Gastrocnemius medialis (tissue), 4 donors: ENCODE data around the gene TYW1. TPM values are rescaled to one million over a fixed set of nuclear protein-coding genes. Genes with fewer than 3 reads are reported as not detected.
"Not testable (repeated sequence)": the region's sequence is repeated elsewhere in the genome, so short reads cannot be mapped to it uniquely, and the experiment has no call there.

ENCODE experiments used
- ATAC-seq, 2 donors: fragments of 150-250 bp; one replicate each; pipeline ENCODE4 v1.9.1; 2016
- DNase-seq, 2 donors: peaks; one replicate each; pipeline ENCODE4 v3.0.0-alpha.2; 2019
- H3K27ac ChIP-seq, 4 donors: fragments of 200-600 bp; sonication (generic); 1 replicate in 1 of 4; 2 replicates in 3 of 4; pipeline ENCODE4 v1.5.1; 2016 to 2018; ENCODE audit warnings: mild to moderate bottlenecking in 2 of 4, moderate library complexity in 1 of 4
- H3K27me3 ChIP-seq, 3 donors: fragments of 200-600 bp; sonication (generic) in 2 of 3; 1 replicate in 1 of 3; 2 replicates in 2 of 3; pipeline versions ENCODE4 v1.5.1 to v1.6.0; 2016 to 2019; ENCODE audit warnings: mild to moderate bottlenecking in 1 of 3, moderate library complexity in 1 of 3
- H3K36me3 ChIP-seq, 2 donors: fragments of 200-600 bp; sonication (generic) in 1 of 2; one replicate each; pipeline ENCODE4 v1.5.1; 2017 to 2018
- H3K4me1 ChIP-seq, 2 donors: fragments of 200-600 bp; sonication (generic) in 1 of 2; one replicate each; pipeline ENCODE4 v1.5.1; 2016 to 2017; ENCODE audit warnings: mild to moderate bottlenecking in 2 of 2
- H3K4me3 ChIP-seq, 4 donors: fragments of 200-600 bp; sonication (generic) in 3 of 4; 1 replicate in 1 of 4; 2 replicates in 3 of 4; pipeline ENCODE4 v1.5.1; 2016 to 2019; ENCODE audit warnings: mild to moderate bottlenecking in 2 of 4
- H3K9me3 ChIP-seq, 3 donors: fragments of 200-600 bp; sonication (generic) in 2 of 3; 1 replicate in 1 of 3; 2 replicates in 2 of 3; pipeline ENCODE4 v1.5.1; 2016 to 2019
- in situ Hi-C, 4 donors: fragments of 200-750 bp; cut with MboI; loops; one replicate each; pipeline versions ENCODE4 v1.15.0 to v1.8.0; 2017; ENCODE audit warnings: low sequenced_read_pairs in 4 of 4
- intact Hi-C: fragments of 100-400 bp; cut with DNase I; formaldehyde crosslinking; loops from one replicate; pipeline ENCODE4 v1.15.1; 2023; ENCODE audit warnings: low total_unique reads
- total RNA-seq, 4 donors: library from RNA; depleted of rRNA; stranded (reverse); fragments of >200 nt; gene quantifications; one replicate each; pipeline versions ENCODE4 v1.1.0 to v1.2.3, GENCODE V29; 2016
- TF ChIP-seq, protein P1 (sequence below), 5 experiments: fragments of 450-650 bp in 3 of 5; fragments of 200-600 bp in 2 of 5; sonication (generic) in 2 of 5; IDR thresholded peaks in 4 of 5; conservative IDR thresholded peaks in 1 of 5; 1 replicate in 4 of 5; 2 replicates in 1 of 5; pipeline ENCODE4 v1.5.1; 2016 to 2019; ENCODE audit warnings: antibody characterized with exemption in 5 of 5, mild to moderate bottlenecking in 3 of 5, moderate library complexity in 3 of 5

Gene TYW1
- total RNA-seq, 4 donors from 2014 or later: 15.4 to 33.8 (median 19.7) TPM

DNA sequence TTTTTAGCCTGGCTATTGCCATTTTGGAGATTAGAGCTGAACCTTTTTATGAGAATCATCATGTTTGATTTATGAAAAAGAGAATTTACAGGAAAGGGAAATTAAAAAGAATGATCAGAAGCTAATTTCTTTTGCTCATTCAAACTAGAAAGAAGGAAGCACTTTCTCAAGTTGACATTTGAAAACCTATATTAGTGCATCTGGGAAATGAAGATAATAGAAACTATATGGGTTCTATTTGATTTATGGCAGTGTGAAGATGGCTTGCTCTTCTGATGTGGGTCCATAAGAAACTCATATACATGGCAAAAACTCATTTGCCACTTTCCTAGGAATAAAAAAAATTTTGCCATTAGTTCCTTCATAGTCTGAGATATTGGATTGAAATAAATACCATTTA, 152.5 kb downstream of the TYW1 start:
- ATAC-seq, H3K27me3 ChIP-seq, H3K36me3 ChIP-seq, H3K4me1 ChIP-seq, intact Hi-C loops, H3K4me3 ChIP-seq, H3K9me3 ChIP-seq, DNase-seq, in situ Hi-C loops, H3K27ac ChIP-seq: not testable (repeated sequence)

DNA sequence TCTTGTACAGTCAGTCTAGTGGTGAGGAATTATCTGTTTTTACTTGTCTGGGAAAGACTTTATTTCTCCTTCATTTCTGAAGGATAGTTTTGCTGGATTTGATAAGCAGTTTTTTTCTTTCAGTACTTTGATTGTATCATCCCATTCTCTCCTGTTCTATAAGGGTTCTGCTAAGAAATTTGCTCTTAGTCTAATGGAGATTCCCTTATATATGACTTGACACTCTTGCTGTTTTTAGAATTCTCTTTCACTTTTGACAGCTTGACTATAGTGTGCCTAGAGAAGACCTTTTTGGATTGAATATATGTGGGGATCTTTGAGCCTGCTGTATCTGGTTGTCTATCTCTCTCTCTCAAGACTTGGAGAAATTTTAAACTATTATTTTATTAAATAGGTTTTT, 157.7 kb downstream of the TYW1 start:
- intact Hi-C loops, ATAC-seq, in situ Hi-C loops, H3K36me3 ChIP-seq, H3K27me3 ChIP-seq, H3K9me3 ChIP-seq, H3K4me1 ChIP-seq, H3K27ac ChIP-seq, H3K4me3 ChIP-seq, DNase-seq: not testable (repeated sequence)

DNA sequence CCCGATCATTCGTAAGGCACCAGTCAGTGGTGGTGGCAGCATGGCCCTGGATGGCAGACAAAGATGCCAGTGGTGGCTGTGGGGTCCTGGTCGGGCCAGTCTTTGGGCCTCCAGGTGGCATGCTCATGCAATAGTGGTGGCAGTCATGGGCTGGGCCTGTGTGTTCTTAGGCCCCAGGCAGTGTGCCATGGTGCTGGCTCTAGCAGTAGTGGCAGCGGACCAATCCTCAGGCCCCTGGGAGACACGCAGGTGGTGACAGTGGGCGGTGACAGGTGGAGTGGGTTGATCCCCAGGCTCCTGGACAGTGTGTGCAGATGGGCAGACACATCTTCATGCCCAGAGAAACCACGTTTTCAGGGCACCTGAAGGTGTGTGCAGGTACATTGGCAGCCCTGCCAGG, 159.4 kb downstream of the TYW1 start:
- H3K27me3 ChIP-seq, H3K4me3 ChIP-seq, in situ Hi-C loops, ATAC-seq, intact Hi-C loops, H3K9me3 ChIP-seq, DNase-seq, H3K27ac ChIP-seq, H3K36me3 ChIP-seq, H3K4me1 ChIP-seq: not testable (repeated sequence)

DNA sequence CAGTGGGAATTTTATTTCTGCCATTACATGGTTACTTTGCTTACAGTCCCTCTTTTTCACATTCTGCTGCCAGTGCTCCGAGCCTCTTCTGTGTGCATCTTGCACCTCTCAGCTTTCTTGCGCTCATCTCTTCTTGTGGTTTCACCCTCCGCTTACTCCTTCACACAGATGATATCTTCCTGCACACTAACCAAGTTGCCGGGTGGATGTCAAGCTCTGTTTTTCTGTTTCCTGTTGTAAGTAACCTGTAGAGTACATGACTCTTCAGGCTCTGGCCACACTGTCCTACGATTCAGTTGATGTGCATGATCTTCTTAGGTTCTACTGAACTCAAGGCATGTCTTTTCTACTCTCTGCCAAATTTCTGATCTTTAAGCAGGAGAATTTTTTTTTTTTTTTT, 166.7 kb downstream of the TYW1 start:
- ATAC-seq, H3K27me3 ChIP-seq, DNase-seq, in situ Hi-C loops, H3K9me3 ChIP-seq, H3K36me3 ChIP-seq, H3K27ac ChIP-seq, H3K4me1 ChIP-seq, intact Hi-C loops, H3K4me3 ChIP-seq: not testable (repeated sequence)

DNA sequence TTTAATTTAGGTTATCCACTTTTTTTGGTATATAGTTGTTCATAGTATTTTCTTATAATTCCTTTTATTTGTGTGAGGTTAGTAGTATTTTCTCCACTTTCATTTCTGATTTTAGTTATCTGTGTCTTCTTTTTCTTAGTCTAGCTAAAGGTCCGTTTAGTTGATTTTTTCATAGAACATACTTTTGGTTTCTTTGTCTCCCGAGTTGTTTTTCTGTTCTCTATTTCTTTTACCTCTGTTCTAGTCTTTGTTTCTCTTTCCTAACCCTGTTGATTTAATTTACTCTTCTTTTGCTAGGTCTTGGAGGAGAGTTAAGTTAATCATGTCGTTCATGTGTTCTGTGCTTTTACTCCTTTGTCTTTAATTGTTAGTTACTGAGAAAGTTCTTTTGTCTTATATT, 174.5 kb downstream of the TYW1 start:
- intact Hi-C loops, H3K27ac ChIP-seq, H3K4me3 ChIP-seq, H3K9me3 ChIP-seq, DNase-seq, H3K27me3 ChIP-seq, H3K36me3 ChIP-seq, in situ Hi-C loops, ATAC-seq, H3K4me1 ChIP-seq: not testable (repeated sequence)

DNA sequence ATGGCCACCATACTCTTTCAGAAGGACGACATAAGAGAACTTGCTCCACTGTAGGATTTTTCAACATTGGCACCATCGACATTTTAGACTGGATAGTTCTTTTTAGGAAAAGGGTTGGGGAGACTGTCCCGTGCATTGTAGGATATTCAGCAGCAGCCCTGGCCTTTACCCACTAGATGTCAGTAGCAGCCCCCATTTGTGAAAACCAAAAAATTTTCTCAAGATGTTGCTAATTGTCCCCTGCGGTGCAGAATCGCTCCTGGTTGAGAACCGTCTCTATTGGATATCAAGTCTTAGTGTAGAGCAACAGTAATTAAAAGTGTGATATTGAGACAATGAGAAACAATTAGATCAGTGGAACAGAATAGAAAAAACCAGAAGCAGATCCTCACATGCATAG, 180.1 kb downstream of the TYW1 start:
- TF ChIP-seq, protein P1, sequence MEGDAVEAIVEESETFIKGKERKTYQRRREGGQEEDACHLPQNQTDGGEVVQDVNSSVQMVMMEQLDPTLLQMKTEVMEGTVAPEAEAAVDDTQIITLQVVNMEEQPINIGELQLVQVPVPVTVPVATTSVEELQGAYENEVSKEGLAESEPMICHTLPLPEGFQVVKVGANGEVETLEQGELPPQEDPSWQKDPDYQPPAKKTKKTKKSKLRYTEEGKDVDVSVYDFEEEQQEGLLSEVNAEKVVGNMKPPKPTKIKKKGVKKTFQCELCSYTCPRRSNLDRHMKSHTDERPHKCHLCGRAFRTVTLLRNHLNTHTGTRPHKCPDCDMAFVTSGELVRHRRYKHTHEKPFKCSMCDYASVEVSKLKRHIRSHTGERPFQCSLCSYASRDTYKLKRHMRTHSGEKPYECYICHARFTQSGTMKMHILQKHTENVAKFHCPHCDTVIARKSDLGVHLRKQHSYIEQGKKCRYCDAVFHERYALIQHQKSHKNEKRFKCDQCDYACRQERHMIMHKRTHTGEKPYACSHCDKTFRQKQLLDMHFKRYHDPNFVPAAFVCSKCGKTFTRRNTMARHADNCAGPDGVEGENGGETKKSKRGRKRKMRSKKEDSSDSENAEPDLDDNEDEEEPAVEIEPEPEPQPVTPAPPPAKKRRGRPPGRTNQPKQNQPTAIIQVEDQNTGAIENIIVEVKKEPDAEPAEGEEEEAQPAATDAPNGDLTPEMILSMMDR (IDR thresholded peaks at IDR 0.05 in 4 of 5, conservative IDR thresholded peaks at IDR 0.05 in 1 of 5): peak in 2 of 5 experiments; percentile 27 to 50
- H3K36me3 ChIP-seq: not testable (repeated sequence)
- peak; percentile 57 to 72 for ATAC-seq

DNA sequence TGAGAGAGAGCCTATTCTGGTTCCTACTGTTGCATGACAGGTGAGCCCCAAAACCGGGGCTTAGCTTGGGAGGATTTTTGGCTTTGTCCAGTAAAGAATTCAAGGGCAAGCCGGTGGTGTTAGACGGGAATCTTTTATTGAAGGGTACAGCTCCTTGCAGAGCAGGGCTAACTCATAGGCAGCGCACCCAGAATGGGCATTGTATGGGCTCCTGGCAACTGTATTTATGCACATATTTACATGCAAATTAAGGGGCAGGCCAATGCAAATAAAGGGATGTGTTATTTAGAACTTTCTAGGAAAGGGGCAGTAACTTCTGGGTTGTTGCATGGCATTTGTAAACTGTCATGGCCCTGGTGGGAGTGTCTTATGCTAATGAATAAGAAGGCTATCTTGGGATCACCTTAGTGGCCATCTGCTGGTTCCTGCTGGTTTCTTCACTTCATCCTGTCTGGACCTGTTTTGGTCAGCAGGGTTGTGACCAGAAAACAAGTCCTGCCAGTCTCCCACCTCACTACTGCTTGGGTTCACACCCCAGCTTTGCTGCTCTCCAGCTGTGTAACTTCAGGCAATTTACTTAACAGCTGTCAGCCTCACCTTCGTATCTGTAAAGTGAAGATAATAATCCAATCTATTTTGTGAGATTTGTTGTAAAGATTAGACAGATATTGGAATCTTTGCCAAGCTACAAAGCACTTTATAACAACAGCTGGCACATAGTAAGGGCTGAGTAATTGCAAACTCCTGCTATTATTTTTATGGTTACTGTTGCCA, 182.5 kb downstream of the TYW1 start:
- H3K4me1 ChIP-seq, H3K4me3 ChIP-seq, DNase-seq, H3K9me3 ChIP-seq, H3K36me3 ChIP-seq, H3K27me3 ChIP-seq, in situ Hi-C loops, intact Hi-C loops: not testable (repeated sequence)
- H3K27ac ChIP-seq: peak overlapping the region in 1 of 4 donors; percentile 33
- peak in 1 of 2 donors; percentile 79 for ATAC-seq

More for the DNA sequence above, 180.1 kb downstream of the TYW1 start:
- H3K4me3 ChIP-seq, H3K9me3 ChIP-seq, DNase-seq, H3K27ac ChIP-seq, in situ Hi-C loops, H3K27me3 ChIP-seq, H3K4me1 ChIP-seq, intact Hi-C loops: not testable (repeated sequence)

DNA sequence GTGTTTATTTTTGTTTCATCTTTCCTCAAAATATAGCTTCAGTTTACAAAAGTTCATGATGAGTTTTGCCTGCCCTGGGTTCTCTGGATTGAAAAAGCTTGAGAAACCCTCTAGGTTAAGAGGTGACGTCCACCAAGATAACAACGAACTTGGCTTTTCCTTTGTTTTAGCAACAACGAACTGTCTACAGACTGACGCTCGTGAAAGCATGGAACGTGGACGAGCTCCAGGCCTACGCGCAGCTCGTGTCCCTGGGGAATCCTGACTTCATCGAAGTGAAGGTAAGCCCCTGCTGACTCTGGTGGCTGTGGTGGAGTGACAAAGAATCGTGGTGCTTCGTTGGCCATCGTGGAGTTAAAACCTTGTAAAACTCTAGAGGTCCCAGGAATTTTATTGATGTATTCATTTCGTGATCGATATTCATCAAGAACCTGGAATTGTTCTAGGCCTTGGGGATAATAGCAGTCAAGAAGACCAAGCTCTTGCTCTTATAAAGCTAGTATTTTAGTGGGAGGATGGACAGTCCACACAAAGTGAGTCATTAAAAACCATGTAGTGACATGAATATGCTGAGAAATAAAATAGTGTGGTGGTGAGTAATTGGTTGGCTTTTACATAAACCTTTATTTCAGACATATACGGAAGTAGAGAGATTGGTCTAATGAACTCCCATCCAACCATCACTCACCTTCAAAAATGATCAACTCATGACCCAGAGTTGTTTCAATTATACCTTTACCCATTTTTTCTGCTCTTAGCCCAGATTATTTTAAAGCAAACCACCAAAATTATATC, 186.5 kb downstream of the TYW1 start:
- H3K4me1 ChIP-seq, intact Hi-C loops, ATAC-seq, H3K36me3 ChIP-seq, H3K4me3 ChIP-seq, H3K9me3 ChIP-seq, DNase-seq, H3K27ac ChIP-seq, H3K27me3 ChIP-seq, in situ Hi-C loops: not testable (repeated sequence)

DNA sequence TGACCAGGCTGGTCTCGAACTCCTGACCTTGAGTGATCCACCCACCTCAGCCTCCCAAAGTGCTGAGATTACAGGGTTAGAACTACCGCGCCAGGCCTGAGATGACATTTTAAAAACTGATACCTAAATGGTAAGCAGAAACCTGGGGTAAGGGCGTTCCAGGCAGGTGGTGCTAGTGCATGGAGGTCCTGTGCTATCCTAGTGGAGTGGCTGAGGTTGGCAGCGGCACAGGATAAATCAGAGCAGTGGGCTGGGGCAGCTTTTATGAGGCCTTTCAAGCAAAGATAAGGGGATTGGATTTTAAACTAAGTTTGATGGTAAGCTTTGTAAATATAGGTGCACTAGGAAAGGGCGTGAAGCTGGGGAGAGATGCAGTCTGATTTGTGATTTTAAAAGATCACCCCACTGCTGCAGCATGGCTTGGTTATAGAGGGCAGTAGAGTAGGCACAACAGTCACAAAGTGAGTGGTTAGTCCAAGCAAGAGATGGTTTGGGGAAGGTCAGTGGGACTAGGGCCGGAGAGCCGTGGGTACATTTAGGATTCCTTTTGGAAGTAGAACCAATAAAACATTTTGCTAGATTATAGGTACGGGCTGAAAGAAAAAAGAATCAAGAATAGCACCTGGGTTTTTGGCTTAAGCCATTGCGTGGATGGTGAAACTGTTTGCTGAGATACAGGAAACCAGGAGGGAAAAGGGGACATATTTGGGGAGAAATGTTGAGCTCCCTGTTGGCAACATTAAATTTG, 188.5 kb downstream of the TYW1 start:
- H3K4me1 ChIP-seq: peaks cover 10 to 11% of the 10 kb centered on the region in 2 donors
- H3K27me3 ChIP-seq, intact Hi-C loops, in situ Hi-C loops, DNase-seq, H3K36me3 ChIP-seq, ATAC-seq, H3K27ac ChIP-seq, H3K4me3 ChIP-seq, H3K9me3 ChIP-seq: not testable (repeated sequence)

DNA sequence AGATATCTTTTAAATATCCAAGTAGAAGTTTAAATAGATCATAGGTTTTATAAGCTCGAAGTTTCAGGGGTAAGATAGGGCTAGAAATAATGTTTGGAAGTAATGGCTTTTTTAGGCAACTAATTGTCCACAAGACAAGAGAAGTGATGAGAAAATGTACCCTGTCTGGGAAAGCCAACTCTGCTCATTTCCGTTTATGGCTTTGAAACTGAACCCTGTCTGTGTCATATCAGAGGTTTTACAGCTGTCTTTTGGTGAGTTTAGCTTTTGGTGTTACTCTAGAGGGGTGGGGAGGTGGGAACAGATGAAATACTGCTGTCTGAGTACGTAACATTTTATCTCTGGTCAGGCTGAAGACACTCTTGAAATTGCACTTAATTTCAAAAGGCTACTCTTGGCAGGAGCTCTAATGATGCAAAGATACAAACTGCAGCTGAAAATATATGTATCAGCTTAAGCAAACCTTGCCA, 189.1 kb downstream of the TYW1 start:
- peaks cover 16 to 17% of the 10 kb centered on the region in 2 donors for H3K4me1 ChIP-seq
- ATAC-seq, intact Hi-C loops, H3K9me3 ChIP-seq, H3K27me3 ChIP-seq, H3K36me3 ChIP-seq, H3K27ac ChIP-seq, in situ Hi-C loops, H3K4me3 ChIP-seq, DNase-seq: not testable (repeated sequence)
